GM18861 (cell line): Measurements from ENCODE around the gene UTP20.

Experiments used
- ATAC-seq: cut with Tn5 transposase; IDR thresholded peaks from one replicate; pipeline ENCODE4 v1.9.1; 2021; ENCODE audit not compliant: unreplicated experiment

UTP20 gene

GRCh38 chr12:101424620-101425019 is 144.7 kb downstream of the UTP20 start:
- no peak for ATAC-seq

GRCh38 chr12:101430456-101430855 is 150.6 kb downstream of the UTP20 start:
- ATAC-seq, result no peak

GRCh38 chr12:101436136-101436535 is 156.2 kb downstream of the UTP20 start:
- no peak for ATAC-seq
